GM21737 (cell line): Measurements from ENCODE around the gene PDZRN4.

Experiments
- ATAC-seq: cut with Tn5 transposase; IDR thresholded peaks from one replicate; pipeline ENCODE4 v1.9.1; 2021; ENCODE audit warnings: mild to moderate bottlenecking, moderate library complexity; ENCODE audit not compliant: unreplicated experiment

Gene PDZRN4

GRCh38 chr12:41442896-41443295 is 254.8 kb downstream of the PDZRN4 start:
- no peak for ATAC-seq

DNA sequence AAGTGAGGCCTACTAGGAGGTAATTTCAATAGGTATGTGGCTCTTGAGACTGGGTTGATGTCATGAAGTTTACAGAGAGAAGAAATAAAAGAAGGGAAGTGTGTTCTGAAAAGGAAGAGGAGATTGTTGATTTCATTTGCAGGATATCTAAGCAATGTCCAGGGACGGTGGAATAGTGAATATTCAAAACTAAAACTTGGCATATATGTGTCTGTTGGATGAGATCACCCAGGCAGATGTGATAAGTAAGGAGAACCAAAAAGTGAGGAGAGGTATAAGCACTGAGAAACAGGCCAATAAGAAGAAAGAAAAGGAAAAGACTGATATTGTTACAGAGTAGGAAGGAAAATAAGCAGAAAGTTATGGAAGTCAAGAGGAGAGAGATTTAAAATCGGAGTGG is 255.6 kb downstream of the PDZRN4 start:
- ATAC-seq: no peak

- ATAC-seq: no peak
Observed at GRCh38 chr12:41452838-41453407, 264.8 kb downstream of the PDZRN4 start.

DNA sequence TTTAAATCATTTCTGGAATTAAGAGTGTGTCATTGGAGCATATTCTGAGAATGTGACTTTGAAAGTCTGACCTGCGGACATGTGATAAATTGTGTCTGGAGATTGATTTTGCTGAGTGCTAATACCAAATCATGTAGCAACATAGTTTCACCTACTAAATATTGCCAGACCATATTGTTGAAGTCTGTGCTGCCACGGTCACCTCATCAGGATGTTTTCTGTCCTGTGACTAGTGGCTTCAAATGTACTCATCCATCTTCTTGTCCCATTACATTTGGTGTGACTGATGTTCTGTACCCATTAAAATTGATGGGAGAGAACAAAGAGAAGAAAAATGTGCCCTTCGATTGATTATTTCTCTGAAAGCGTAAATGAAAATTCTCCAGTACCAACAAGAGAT is 265.3 kb downstream of the PDZRN4 start:
- ATAC-seq: no peak

- no peak for ATAC-seq
Observed at GRCh38 chr12:41459111-41459905, 271.2 kb downstream of the PDZRN4 start.

GRCh38 chr12:41459906-41460214 is 271.7 kb downstream of the PDZRN4 start:
- no peak for ATAC-seq

DNA sequence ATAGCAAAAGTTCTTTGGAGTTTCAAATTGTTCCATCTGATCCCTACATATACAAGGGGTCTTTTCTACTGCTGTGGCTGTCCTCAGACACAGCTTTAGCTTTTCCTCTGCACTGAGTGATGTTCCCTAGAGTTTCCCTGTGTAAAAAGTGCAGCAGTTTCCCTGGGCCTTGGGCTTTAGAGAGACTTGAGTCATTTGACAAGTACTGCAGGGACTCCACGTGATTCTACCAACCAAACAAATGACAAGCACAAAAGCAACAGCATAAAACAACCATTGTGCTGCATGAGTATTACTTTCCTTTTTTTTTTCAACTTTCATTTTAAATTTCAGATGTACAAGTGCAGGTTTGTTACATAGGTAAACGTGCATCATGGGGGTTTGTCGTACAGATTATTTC is 272.8 kb downstream of the PDZRN4 start:
- no peak for ATAC-seq

DNA sequence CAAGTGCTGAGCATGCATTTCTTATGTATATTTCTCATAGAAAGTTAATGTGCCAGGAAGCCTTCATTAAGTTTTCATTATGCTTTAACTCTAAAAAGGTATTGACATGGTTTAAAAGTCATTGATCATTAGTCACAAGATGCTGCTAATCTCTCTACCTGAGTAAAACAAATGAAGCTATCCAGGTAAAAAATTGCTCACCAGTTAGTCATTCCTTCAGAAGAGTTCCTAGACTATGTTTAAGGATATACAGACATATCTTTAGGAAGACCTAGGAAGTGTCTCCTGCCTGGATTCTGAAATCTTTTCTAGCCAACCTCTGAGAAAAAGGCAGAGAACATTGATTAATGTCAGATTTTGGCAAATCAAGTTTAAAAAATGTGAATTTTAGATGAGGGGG is 274.2 kb downstream of the PDZRN4 start:
- no peak for ATAC-seq

DNA sequence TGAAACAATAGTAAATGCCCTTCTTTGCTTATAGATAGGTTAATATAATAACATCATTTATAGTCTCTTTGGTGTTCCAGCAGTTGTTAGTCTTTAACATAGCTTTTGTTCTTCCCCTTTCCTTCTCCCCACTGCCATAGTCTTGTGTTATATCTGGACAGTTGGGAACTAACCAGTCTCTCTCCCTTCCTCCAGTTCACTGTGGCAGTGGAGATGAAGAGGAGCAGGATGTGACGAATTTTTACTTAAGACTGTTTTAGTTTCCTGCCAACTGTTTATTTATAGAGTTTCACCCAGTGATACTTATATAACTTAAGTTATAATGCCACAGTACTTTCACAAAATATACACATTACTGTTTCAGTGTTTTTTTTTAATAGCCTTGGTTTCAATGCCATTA is 277.4 kb downstream of the PDZRN4 start:
- no peak for ATAC-seq

DNA sequence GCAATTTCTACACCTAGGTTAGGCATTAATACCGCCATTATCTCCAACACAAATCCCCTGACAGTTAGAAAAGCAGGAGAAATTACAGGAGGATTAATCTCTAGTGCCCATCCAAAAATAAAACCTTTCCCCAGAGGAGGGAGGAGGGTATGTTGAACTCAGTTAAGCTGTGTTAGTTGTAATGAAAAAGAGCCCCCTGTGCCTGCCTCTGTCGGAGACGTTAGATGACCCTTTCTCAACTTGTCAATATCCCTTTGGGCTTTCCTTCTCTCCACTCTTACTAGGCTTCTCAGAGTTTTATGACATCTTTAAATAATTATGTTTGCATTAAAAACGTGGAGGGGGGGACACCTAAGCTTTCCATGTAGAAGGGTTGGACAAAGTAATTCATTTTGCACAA is 278.2 kb downstream of the PDZRN4 start:
- ATAC-seq: no peak

DNA sequence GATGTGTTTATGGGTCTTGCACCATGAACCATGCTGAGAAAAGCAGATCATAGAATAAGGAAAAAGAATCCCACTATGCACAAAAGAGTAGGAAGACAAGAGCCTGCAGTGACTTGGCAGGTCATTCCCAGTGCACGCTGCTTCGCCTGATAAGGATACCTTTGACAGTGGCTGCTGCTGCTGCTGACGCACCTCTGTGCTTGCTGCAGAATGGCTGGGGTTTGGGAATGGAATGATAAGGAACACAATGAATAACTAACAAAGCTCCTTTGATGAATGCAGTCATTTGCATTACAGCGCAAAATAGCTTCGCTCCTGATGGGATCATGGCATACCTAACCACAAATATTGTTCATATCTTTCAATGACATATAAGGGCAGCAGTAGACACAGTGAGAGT is 278.7 kb downstream of the PDZRN4 start:
- ATAC-seq: no peak

GRCh38 chr12:41467591-41468325 is 279.6 kb downstream of the PDZRN4 start:
- ATAC-seq: no peak

GRCh38 chr12:41468341-41468740 is 280.2 kb downstream of the PDZRN4 start:
- ATAC-seq: no peak

GRCh38 chr12:41468756-41469155 is 280.6 kb downstream of the PDZRN4 start:
- no peak for ATAC-seq

DNA sequence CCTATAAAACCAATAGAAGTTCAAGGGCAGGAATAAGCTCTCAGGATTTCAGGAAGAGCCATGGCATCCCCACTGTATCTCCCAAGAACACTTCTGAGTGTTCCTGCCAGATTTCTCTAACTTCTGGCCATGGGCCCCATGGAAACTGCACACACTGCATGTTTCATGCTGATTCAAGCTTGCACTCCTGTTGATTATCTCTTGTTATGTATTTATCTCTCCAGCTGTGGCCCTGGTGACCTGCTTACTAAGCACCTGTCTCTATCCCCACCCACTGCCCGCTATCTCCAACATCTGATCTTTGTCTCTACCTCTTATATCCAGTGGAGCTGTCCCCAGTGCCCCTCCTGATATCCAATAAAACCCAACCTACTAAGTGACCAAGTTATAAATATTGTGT is 285.3 kb downstream of the PDZRN4 start:
- no peak for ATAC-seq

DNA sequence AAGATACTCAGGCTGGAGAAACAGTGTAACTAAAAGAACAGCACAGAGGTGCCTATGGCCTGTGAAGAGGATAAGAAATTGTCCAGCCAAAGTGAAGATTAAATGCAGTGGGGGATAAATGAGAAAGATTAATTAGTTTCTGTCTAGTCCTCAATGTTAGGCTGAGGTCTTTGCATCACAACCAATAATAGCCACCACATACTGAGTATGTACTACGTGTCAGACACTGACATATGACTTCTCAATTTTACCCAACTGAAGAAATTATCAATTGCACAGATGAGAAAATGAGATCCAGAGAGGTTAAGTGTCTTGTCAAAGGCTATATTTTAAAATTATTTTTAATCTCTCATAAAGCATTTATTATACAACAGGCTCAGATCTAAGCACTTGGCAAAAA is 285.9 kb downstream of the PDZRN4 start:
- no peak for ATAC-seq

GRCh38 chr12:41476499-41477439 is 288.6 kb downstream of the PDZRN4 start:
- no peak for ATAC-seq

DNA sequence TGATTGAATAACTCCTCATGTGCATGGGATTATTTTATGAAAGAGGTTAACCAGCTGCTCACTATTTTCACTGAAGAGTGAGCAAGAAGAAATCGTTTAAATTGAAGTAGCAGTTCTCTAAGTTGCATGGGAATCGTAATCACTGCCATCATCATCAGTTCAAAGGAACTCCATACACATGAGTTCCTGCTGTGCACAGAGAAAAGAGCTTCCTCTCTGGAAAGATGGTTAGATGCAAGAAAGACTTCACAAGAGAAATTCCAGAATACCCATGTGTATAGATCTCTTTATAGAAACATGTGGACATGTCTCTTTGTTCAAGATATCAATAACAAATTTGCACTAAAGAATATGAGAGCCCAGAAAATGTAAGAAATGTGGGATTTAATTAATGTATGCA is 291.3 kb downstream of the PDZRN4 start:
- ATAC-seq: no peak

GRCh38 chr12:41485203-41485602 is 297.1 kb downstream of the PDZRN4 start:
- no peak for ATAC-seq

DNA sequence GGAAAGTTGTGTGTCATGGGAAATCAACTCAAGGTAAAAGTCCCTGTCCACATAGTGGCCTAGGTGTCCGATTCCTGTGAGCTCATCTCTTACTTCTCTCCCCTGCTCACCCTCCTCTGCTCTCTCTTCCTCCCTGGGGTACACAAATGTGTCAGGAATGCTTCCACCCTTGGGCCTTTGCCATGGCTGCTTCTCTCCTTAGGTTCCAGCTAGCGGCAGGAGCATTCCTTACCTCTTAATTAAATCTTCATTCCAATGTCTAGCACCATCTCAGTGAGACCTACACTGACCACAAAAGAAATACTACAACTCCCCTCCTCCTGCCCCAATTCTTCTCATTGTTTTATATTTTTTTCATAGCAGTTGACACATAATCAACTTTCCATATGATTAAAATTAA is 298.6 kb downstream of the PDZRN4 start:
- no peak for ATAC-seq

DNA sequence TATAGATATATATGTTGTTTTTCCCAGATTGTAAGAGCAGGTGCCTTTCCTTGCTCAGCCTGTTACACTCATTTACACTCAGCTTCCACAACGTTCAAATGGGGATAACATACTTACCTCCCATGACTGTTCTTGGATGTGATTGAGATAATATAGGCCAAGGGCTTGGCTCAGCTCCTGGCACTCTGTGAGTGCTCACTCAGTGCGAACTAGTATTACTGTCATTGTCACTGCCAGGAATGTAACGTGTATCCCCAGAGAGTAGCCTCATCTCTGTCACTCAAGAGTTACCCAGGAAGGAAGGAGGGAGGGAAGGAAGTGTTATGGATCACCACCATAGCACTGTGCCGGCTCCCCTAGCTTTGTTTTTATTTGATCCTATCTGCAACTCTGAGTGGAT is 307.9 kb downstream of the PDZRN4 start:
- ATAC-seq: no peak
